Measurements from ENCODE around the gene MYO5C. TPM values are rescaled to one million over a fixed set of nuclear protein-coding genes. Genes with fewer than 3 reads are reported as not detected.

MYO5C gene
- total RNA-seq, 2 donors from 2014 or later, result 3.0 to 18.4 TPM

GRCh38 chr15:52206446-52206845, 89.2 kb downstream of the MYO5C start:
- H3K36me3 ChIP-seq, result no peaks in the 10 kb centered on the region
- ATAC-seq (ENCODE audit: insufficient number of reproducible peaks, low FRiP score, low read depth) (no peak), DNase-seq (ENCODE audit: low spot score) (no peak)
- no peak for TF ChIP-seq CTCF (IDR thresholded peaks at IDR 0.05)
- H3K27me3 ChIP-seq (replicated peaks; ENCODE audit: insufficient read depth), result no peaks in the 10 kb centered on the region
- H3K4me3 ChIP-seq, result no peak overlapping the region
- H3K9me3 ChIP-seq, result no peaks in the 10 kb centered on the region
- H3K4me1 ChIP-seq (ENCODE audit: control insufficient read depth in 1 of 2, low read depth in 2 of 2), result no peaks in the 10 kb centered on the region
- H3K27ac ChIP-seq, result no peak overlapping the region

GRCh38 chr15:52204657-52205056, 90.9 kb downstream of the MYO5C start:
- Histone ChIP-seq H3K4me1 (ENCODE audit: control insufficient read depth in 1 of 2, low read depth in 2 of 2) (no peaks in the 10 kb centered on the region), H3K36me3 (no peaks in the 10 kb centered on the region), H3K9me3 (no peaks in the 10 kb centered on the region), H3K27me3 (replicated peaks; ENCODE audit: insufficient read depth) (no peaks in the 10 kb centered on the region), H3K4me3 (no peak overlapping the region), H3K27ac (no peak overlapping the region)
- TF ChIP-seq CTCF (IDR thresholded peaks at IDR 0.05), result no peak
- ATAC-seq (ENCODE audit: insufficient number of reproducible peaks, low FRiP score, low read depth) (no peak), DNase-seq (ENCODE audit: low spot score) (no peak)

- Histone ChIP-seq H3K27ac (no peak overlapping the region), H3K36me3 (no peaks in the 10 kb centered on the region), H3K27me3 (replicated peaks; ENCODE audit: insufficient read depth) (no peaks in the 10 kb centered on the region), H3K4me1 (ENCODE audit: control insufficient read depth in 1 of 2, low read depth in 2 of 2) (no peaks in the 10 kb centered on the region), H3K9me3 (no peaks in the 10 kb centered on the region), H3K4me3 (no peak overlapping the region)
- TF ChIP-seq CTCF (IDR thresholded peaks at IDR 0.05), result no peak
- no peak for ATAC-seq (ENCODE audit: insufficient number of reproducible peaks, low FRiP score, low read depth)
- no peak for DNase-seq (ENCODE audit: low spot score)
Measured at GRCh38 chr15:52200831-52201365, 94.7 kb downstream of the MYO5C start.

GRCh38 chr15:52199271-52199670, 96.3 kb downstream of the MYO5C start:
- Histone ChIP-seq H3K36me3 (no peaks in the 10 kb centered on the region), H3K27ac (no peak overlapping the region), H3K4me3 (no peak overlapping the region), H3K27me3 (replicated peaks; ENCODE audit: insufficient read depth) (no peaks in the 10 kb centered on the region), H3K9me3 (no peaks in the 10 kb centered on the region), H3K4me1 (ENCODE audit: control insufficient read depth in 1 of 2, low read depth in 2 of 2) (no peaks in the 10 kb centered on the region)
- ATAC-seq (ENCODE audit: insufficient number of reproducible peaks, low FRiP score, low read depth) (no peak), DNase-seq (ENCODE audit: low spot score) (no peak)
- no peak for TF ChIP-seq CTCF (IDR thresholded peaks at IDR 0.05)

- Histone ChIP-seq H3K9me3 (no peaks in the 10 kb centered on the region), H3K4me3 (no peak overlapping the region), H3K27ac (no peak overlapping the region), H3K36me3 (no peaks in the 10 kb centered on the region), H3K4me1 (ENCODE audit: control insufficient read depth in 1 of 2, low read depth in 2 of 2) (no peaks in the 10 kb centered on the region), H3K27me3 (replicated peaks; ENCODE audit: insufficient read depth) (no peaks in the 10 kb centered on the region)
- DNase-seq (ENCODE audit: low spot score), result no peak
- no peak for TF ChIP-seq CTCF (IDR thresholded peaks at IDR 0.05)
- ATAC-seq (ENCODE audit: insufficient number of reproducible peaks, low FRiP score, low read depth), result no peak
Measured at GRCh38 chr15:52196891-52197290, 98.7 kb downstream of the MYO5C start.

Measured in thoracic aorta (tissue), 2 donors.